Measurements from ENCODE around the gene HSP90AB1. TPM values are rescaled to one million over a fixed set of nuclear protein-coding genes. Genes with fewer than 3 reads are reported as not detected.
A peak's percentile ranks its signal among the peaks of the same experiment; 100 is the strongest.

HSP90AB1 gene
- polyA plus RNA-seq, 2 of the 4 experiments (the other 2 are of a cell fraction), result 1,136 to 1,155 TPM

DNA sequence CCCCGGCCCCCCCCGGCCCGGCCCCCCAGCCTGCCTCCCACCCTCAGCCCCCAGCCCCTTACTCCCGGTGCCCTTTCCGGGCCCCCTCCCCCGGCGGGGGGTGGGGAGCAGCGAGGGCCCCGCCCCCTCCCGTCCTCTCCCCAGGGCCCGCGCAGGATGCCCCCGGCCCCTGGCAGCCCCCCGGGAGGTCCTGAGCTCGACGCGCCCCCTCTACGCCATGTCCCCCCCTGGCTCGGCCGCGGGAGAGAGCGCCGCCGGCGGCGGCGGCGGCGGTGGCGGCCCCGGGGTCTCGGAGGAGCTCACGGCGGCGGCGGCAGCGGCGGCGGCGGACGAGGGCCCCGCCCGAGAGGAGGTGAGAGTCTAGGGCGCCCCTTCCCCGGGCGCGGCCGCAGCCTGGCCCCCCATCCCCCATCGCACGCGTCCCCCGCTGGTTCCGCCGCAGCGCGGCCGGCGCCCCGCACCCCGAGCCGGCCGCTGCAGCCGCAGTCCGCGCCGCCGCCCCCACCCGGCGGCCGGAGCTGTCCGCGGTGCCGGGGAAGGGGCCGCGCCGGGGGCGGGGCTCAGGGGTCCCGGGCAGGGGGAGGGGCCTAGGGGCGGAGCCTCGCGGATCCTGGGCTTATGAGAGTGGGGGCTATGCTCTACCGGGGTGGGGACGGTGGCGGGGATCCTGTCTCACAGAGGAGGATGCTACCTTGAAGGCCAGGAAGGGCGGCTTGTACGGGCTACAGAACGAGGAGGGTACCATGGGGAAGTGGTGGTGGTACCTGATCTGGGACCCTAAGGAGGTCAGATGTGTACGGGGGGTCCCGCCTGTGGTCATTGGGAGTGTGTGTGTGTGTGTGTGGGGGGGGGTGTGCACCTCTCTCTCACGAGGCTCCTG is 23.9 kb downstream of the HSP90AB1 start:
- ChIA-PET CTCF (interaction anchor here (0.8 to 6.2 kb wide), 5 partner anchors 14 to 73 kb away, joined by 3 to 181 read pairs (median 4); no protein-coding TSS in a partner anchor), POLR2A (interaction anchor here (0.6 kb wide), 1 partner anchor 24 kb away, joined by 3 read pairs; the partner anchor contains the start of gene HSP90AB1)
- Histone ChIP-seq H3K27ac (peak overlapping the region; percentile 5 to 75; a peak in 3 of 6 replicates), H3K4me1 (peaks cover 2% of the 10 kb centered on the region; the same call in 1 of the 3 replicates), H3K4me3 (peak overlapping the region; percentile 53), H3K4me2 (peak overlapping the region; percentile 96), H3K9me3 (no peaks in the 10 kb centered on the region)
- DNase-seq (ENCODE audit: low read depth in 1 of 2, low spot score in 1 of 2), result no peak
- no peak for ATAC-seq
- TF ChIP-seq ZC3H11A (IDR thresholded peaks at IDR 0.05) (no peak), EP300 (IDR thresholded peaks at IDR 0.05) (no peak), RFX5 (IDR thresholded peaks at IDR 0.05) (no peak), RARB (CRISPR knock-in tag; IDR thresholded peaks at IDR 0.05) (no peak), CBX8 (IDR thresholded peaks at IDR 0.05) (no peak)
- TF ChIP-seq, protein P1, sequence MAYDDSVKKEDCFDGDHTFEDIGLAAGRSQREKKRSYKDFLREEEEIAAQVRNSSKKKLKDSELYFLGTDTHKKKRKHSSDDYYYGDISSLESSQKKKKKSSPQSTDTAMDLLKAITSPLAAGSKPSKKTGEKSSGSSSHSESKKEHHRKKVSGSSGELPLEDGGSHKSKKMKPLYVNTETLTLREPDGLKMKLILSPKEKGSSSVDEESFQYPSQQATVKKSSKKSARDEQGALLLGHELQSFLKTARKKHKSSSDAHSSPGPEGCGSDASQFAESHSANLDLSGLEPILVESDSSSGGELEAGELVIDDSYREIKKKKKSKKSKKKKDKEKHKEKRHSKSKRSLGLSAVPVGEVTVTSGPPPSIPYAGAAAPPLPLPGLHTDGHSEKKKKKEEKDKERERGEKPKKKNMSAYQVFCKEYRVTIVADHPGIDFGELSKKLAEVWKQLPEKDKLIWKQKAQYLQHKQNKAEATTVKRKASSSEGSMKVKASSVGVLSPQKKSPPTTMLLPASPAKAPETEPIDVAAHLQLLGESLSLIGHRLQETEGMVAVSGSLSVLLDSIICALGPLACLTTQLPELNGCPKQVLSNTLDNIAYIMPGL (CRISPR knock-in tag; IDR thresholded peaks at IDR 0.05; ENCODE audit: borderline replicate concordance), result no peak
- TF ChIP-seq, protein P2, sequence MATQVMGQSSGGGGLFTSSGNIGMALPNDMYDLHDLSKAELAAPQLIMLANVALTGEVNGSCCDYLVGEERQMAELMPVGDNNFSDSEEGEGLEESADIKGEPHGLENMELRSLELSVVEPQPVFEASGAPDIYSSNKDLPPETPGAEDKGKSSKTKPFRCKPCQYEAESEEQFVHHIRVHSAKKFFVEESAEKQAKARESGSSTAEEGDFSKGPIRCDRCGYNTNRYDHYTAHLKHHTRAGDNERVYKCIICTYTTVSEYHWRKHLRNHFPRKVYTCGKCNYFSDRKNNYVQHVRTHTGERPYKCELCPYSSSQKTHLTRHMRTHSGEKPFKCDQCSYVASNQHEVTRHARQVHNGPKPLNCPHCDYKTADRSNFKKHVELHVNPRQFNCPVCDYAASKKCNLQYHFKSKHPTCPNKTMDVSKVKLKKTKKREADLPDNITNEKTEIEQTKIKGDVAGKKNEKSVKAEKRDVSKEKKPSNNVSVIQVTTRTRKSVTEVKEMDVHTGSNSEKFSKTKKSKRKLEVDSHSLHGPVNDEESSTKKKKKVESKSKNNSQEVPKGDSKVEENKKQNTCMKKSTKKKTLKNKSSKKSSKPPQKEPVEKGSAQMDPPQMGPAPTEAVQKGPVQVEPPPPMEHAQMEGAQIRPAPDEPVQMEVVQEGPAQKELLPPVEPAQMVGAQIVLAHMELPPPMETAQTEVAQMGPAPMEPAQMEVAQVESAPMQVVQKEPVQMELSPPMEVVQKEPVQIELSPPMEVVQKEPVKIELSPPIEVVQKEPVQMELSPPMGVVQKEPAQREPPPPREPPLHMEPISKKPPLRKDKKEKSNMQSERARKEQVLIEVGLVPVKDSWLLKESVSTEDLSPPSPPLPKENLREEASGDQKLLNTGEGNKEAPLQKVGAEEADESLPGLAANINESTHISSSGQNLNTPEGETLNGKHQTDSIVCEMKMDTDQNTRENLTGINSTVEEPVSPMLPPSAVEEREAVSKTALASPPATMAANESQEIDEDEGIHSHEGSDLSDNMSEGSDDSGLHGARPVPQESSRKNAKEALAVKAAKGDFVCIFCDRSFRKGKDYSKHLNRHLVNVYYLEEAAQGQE (IDR thresholded peaks at IDR 0.05), result peak; percentile 23; the same call in 1 of the 2 replicates
- FAIRE-seq, result no peak
- WGBS (ENCODE audit: missing lambda C conversion rate), result 45% methylated on average over 4 of the region's 90 CpGs

DNA sequence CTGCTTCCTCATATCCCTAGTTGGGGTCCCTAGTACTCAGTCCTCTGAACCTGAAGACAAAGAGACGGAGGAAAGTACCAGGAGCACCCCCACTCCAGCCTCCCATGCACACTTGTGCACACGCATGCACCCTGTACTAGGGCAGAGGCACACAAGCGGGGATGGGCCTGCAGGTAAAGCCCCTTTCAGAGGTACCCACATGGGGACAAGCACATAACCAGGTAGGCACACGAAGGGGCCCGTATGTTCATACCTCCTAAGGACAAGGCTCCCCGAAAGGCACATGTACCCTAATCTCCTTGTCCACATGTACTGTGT is 24.5 kb downstream of the HSP90AB1 start:
- POLR2A ChIA-PET, result no interaction called here
- FAIRE-seq, result no peak
- ATAC-seq, result no peak
- no peak for DNase-seq (ENCODE audit: low read depth in 1 of 2, low spot score in 1 of 2)
- no peak for TF ChIP-seq ZFP36 (IDR thresholded peaks at IDR 0.05; ENCODE audit: borderline replicate concordance, partially characterized antibody)
- TF ChIP-seq, protein P3, sequence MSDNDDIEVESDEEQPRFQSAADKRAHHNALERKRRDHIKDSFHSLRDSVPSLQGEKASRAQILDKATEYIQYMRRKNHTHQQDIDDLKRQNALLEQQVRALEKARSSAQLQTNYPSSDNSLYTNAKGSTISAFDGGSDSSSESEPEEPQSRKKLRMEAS (IDR thresholded peaks at IDR 0.05), result no peak
- no peak for TF ChIP-seq MAZ (IDR thresholded peaks at IDR 0.05; ENCODE audit: borderline replicate concordance, low read depth, low read length)
- no peak for TF ChIP-seq KDM1A (IDR thresholded peaks at IDR 0.05; ENCODE audit: low read depth)
- CTCF ChIA-PET, result interaction anchor here (0.8 to 6.2 kb wide), 7 partner anchors 15 to 72 kb away, joined by 3 to 181 read pairs (median 4); no protein-coding TSS in a partner anchor
- WGBS (ENCODE audit: missing lambda C conversion rate), result 88% methylated on average over 6 of the region's 6 CpGs
- no peaks in the 10 kb centered on the region for H3K4me1 ChIP-seq
- H3K9me3 ChIP-seq, result no peaks in the 10 kb centered on the region
- H3K4me3 ChIP-seq, result no peak overlapping the region; the same call in 2 of the 3 replicates
- peak overlapping the region; percentile 96; the same call in 2 of the 3 replicates for H3K4me2 ChIP-seq
- no peak overlapping the region for H3K27ac ChIP-seq

DNA sequence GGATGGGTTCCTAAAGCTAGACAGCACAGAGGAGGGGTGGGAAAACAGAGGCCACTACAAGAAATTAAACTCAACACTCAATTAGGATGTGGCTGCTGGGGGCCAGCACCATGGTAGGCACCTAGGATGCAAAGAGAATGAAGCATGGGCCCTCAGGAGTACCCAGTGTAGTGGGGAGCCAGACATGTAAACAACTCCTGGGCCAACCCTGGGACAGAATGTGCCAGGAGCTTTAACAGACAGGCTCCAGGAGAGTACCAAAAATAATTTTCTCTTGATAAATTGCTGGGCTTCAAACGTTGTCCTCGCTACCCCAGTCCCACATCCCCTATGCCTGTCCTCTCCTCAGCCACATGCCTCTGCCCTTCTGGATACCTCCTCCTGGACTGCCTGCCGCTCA is 25.0 kb downstream of the HSP90AB1 start:
- no peaks in the 10 kb centered on the region for H3K4me1 ChIP-seq
- FAIRE-seq (no peak), DNase-seq (ENCODE audit: low read depth in 1 of 2, low spot score in 1 of 2) (no peak), ATAC-seq (no peak)
- no peak overlapping the region for H3K27ac ChIP-seq
- H3K9me3 ChIP-seq, result no peaks in the 10 kb centered on the region
- 50% methylated on average over 2 of the region's 3 CpGs for WGBS (ENCODE audit: missing lambda C conversion rate)
- TF ChIP-seq POLR2AphosphoS2 (conservative IDR thresholded peaks at IDR 0.05; ENCODE audit: low read length), result no peak
- no peak for TF ChIP-seq HOXA7 (CRISPR knock-in tag; IDR thresholded peaks at IDR 0.05)
- TF ChIP-seq CEBPB (IDR thresholded peaks at IDR 0.05), result no peak
- TF ChIP-seq HDAC2 (IDR thresholded peaks at IDR 0.05), result no peak
- CTCF ChIA-PET, result interaction anchor here (1.0 to 6.2 kb wide), 5 partner anchors 15 to 67 kb away, joined by 3 to 44 read pairs (median 4); no protein-coding TSS in a partner anchor
- no peak overlapping the region for H3K4me3 ChIP-seq
- POLR2A ChIA-PET, result no interaction called here
- H3K4me2 ChIP-seq, result no peak overlapping the region

Measured in A549 (cell line).